GM10248 (cell line): Measurements from ENCODE around the gene CD24.
A peak's percentile ranks its signal among the peaks of the same experiment; 100 is the strongest.

ENCODE experiments used
- CTCF ChIA-PET: fragments of 300-600 bp; sonication (Branson Sonifier 250); formaldehyde crosslinking; extraction: SDS; loops from one replicate; lab custom pipeline; 2021; ENCODE audit warnings: antibody characterized with exemption; lab: Yijun Ruan, JAX
- POLR2A ChIA-PET: fragments of 350-650 bp; sonication (Branson Sonifier 250); formaldehyde crosslinking; extraction: SDS; loops from one replicate; lab custom pipeline; 2020; ENCODE audit warnings: antibody characterized with exemption; lab: Yijun Ruan, JAX
- DNase-seq: peaks from one replicate; pipeline ENCODE4 v3.0.0; 2012; ENCODE audit errors: extremely low spot score
- CTCF ChIP-seq: IDR thresholded peaks from 2 replicates; pipeline ENCODE4 v1.5.1; 2012; ENCODE audit warnings: mild to moderate bottlenecking, low read depth; ENCODE audit errors: extremely low read depth, missing control alignments, control extremely low read depth

CD24 gene

GRCh38 chr6:106977246-106977645 is 2.7 kb upstream of the CD24 start:
- no peak for DNase-seq
- no peak for TF ChIP-seq CTCF
- ChIA-PET POLR2A (no interaction called here), CTCF (interaction anchor here (0.6 to 2.7 kb wide), 8 partner anchors 20 to 616 kb away, joined by 3 to 16 read pairs (median 4); no protein-coding TSS in a partner anchor)

- ChIA-PET CTCF (interaction anchor here (0.6 to 2.7 kb wide), 7 partner anchors 21 to 615 kb away, joined by 3 to 16 read pairs (median 3); no protein-coding TSS in a partner anchor), POLR2A (no interaction called here)
- TF ChIP-seq CTCF = no peak
- DNase-seq = no peak
Measured at GRCh38 chr6:106976270-106976669, 1.7 kb upstream of the CD24 start.

- ChIA-PET CTCF (interaction anchor here (1.8 to 2.7 kb wide), 2 partner anchors 22 to 531 kb away, joined by 8 to 16 read pairs; no protein-coding TSS in a partner anchor), POLR2A (no interaction called here)
- no peak for TF ChIP-seq CTCF
- DNase-seq = no peak
Measured at GRCh38 chr6:106975738-106976064, 1.2 kb upstream of the CD24 start.

GRCh38 chr6:106974999-106975737 is 639 bp upstream of the CD24 start:
- peak; percentile 51 for TF ChIP-seq CTCF
- ChIA-PET CTCF (no interaction called here), POLR2A (no interaction called here)
- DNase-seq = peak; percentile 54

GRCh38 chr6:106973836-106974335 is 643 bp downstream of the CD24 start:
- CTCF ChIA-PET = no interaction called here
- POLR2A ChIA-PET = no interaction called here
- no peak for TF ChIP-seq CTCF
- no peak for DNase-seq

- peak; percentile 42 for DNase-seq
- ChIA-PET POLR2A (no interaction called here), CTCF (no interaction called here)
- TF ChIP-seq CTCF = no peak
Measured at GRCh38 chr6:106973018-106973835, 1.3 kb downstream of the CD24 start.
